NCI-H226 (cell line): Measurements from ENCODE around the gene NT5C.
A peak's percentile ranks its signal among the peaks of the same experiment; 100 is the strongest.

Source experiments
- DNase-seq: peaks from one replicate; pipeline ENCODE4 v3.0.0-alpha.2; 2015

NT5C gene

DNA sequence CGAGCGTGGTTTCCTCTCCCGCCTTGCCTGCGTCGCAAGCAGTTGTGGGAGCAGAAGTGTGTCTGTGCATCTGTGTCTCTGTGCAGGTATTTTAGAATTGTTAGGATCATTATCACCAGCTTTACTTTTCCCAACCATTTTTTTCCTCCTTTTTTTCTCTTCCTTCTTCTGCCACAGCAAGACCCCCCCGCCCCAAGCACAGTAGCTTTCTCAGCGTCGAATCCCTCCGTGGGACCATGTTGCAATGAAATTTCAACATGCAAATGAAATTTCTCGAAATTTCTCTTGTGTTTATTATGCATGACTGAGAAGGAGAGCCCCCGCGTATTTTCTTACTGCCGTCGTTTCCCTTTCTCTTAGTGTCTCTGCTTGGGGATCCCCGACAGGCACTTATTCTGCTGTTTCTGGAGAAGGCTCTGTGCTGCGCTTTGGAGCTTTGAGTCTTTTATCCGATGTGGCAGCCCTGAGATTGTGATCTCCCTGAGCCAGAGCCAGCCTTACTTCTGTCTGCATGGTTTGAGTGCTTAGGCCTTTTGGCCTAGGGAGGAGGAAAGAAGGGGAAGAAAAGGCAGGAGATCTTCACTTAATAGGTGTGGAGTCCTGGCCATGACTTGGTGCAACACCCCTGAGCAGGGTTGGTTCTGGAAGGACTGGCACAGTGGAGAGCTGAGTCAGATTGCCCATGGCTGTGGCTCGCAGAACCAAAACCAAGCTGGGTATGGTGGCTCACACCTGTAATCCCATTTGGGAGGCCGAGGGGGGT lies 16.8 kb downstream of the NT5C start:
- DNase-seq, result no peak

- peak; percentile 40 for DNase-seq
Measured at GRCh38 chr17:75113798-75114551, 17.6 kb downstream of the NT5C start.

DNA sequence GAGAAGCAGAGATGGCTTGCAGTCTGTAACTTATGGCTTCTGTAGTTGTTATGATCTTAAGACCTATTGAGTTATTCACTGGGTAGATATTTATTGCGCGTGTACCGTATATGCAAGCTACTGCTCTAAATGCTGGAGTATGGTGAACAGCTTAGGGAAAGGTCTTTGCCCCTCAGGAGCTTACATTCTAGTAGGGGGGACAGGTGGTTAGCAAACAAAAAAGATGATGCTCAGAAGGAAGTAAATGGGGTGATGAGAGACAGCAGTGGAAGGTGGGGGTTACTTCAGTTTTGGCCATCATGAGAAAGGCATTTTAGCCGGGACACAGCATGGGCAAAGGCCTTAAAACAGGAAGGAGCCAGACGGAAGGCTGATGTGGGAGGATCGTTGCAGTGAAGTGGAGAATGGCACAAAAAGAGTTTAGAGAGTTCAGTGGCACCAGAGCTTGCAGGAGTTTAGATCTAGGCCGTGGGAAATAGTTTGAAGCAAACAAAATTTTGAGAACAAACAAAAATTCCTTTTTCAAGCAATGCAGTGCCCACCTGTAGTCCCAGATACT lies 19.7 kb downstream of the NT5C start:
- DNase-seq, result no peak

DNA sequence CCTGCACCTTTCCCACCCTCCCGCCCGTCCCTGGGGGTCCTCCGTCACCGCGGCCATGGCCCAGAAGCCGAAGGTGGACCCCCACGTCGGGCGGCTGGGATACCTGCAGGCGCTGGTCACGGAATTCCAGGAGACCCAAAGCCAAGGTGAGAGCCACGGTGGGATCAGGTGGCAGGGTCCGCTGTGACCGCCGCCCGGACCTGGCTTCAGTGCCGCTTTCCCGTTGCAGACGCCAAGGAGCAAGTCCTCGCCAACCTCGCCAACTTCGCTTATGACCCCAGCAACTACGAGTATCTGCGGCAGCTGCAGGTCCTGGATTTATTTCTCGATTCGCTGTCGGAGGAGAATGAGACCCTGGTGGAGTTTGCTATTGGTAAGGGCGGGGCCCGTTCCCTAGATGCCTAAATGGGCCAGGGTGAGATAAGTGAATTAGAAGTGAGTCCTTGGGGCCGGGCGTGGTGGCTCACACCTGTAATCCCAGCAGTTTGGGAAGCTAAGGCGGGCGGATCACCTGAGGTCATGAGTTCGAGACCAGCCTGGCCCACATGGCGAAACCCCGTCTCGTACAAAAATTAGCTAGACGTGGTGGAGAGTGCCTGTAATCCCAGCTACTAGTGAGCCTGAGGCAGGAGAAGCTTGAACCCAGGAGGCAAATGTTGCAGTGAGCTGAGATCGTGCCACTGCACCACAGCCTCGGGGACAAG lies 21.2 kb downstream of the NT5C start:
- no peak for DNase-seq

- peak; percentile 70 for DNase-seq
Measured at GRCh38 chr17:75109407-75110233, 21.9 kb downstream of the NT5C start, which contains the start of gene ARMC7. Gene ARMC7, plus strand, starts transcription at chr17:75109969. Its CDS starts 320 bp downstream, at chr17:75110289.

DNA sequence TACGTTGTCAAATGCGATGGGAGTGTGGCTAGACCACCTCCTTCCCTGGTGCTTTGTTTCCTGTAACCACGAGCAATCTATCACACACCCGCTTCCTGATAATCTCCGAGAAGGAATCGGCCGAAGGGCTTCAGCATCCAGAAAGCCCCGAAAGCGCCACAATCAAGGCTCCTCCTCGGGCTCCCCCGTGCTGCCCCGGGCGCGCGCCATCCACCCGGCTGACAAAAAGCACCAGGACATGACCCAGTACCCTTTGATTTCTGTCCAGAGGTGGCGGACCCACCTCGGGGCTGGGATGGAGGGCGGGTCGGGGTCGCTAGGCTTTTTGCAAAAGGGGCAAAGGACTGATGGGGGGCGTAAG lies 22.5 kb downstream of the NT5C start:
- DNase-seq, result no peak

GRCh38 chr17:75108193-75108592 lies 23.3 kb downstream of the NT5C start:
- DNase-seq, result no peak

- DNase-seq, result peak; percentile 51
Measured at GRCh38 chr17:75105126-75106080, 26.1 kb downstream of the NT5C start.

DNA sequence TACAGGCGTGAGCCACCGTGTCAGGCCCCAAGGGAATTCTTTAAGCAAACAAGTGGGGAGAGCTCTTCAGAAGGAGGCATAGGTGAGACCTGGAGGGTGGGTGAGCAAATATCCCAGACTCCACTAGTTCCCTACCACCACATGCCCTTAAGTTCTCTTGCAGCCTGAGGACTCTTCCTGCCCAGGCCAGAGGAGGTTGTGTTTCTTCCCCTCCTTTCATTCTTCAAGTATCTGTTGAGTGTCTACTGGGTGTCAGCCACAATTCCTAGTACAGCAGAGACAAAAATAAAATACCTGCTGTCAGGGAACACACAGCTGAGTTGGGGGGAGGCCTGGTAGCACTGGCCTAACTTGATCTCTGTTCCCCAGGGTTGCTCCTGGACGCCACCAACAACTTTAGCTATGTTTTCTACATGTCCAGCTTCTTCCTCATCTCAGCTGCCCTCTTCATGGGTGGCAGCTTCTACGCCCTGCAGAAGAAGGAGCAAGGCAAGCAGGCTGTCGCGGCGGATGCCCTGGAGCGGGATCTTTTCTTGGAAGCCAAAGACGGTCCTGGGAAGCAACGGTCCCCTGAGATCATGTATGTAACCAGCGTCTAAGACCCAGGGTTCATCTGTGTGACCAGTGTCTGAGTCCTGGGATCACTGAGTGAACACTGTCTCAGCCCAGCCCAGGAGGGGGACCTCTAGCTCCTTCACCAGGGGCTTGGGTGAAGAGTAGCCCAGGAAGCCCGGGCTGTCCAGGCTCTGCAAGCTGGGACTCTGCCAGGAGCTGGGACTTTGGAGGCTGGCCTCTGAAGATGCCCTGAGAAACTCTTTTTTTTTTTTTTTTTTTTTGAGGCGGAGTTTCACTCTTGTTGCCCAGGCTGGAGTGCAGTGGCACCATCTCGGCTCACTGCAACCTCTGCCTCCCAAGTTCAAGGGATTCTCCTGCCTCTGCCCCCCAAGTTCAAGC lies 27.7 kb downstream of the NT5C start:
- DNase-seq, result no peak

- DNase-seq, result no peak
Measured at GRCh38 chr17:75102385-75102821, 29.1 kb downstream of the NT5C start.

DNA sequence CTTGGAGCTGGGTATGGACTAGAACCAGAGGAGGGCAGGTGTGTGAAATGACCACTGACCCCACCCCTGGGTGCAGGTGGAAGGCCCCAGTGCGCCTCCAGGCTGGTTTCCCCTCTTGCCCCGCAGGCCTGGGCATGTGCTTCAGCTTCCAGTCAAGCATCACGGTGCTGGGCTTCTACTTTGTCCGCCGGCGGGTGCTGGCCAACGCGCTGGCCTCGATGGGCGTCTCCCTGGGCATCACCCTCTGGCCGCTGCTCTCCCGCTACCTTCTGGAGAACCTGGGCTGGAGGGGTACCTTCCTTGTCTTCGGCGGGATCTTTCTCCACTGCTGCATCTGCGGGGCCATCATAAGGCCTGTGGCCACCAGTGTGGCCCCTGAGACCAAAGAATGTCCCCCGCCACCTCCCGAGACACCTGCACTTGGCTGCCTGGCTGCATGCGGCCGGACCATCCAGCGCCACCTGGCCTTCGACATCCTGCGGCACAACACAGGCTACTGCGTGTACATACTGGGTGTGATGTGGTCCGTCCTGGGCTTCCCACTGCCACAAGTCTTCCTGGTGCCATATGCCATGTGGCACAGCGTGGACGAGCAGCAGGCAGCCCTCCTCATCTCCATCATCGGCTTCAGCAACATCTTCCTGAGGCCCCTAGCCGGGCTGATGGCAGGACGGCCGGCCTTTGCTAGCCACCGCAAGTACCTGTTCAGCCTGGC lies 31.5 kb downstream of the NT5C start:
- DNase-seq, result no peak

DNA sequence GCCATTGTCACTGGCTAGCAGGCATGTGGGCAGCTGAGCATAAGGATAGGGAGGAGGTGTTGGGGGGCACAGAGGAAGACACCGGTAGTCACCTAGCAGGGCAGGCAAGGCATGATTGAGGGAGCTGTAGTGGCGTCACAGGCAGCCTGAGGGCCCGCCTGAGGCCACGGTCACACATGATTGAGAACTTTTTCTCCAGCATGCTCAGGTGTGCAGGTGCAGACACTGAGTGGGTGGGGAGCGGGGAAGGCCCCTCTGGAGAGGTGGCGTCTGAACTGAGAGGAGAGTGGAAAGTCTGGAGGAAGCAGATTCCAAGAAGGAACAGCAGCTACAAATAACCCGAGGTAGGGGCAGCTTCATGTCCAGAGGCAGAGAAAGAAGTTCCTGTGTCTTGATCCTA lies 32.7 kb downstream of the NT5C start:
- DNase-seq, result no peak

GRCh38 chr17:75097865-75098264 lies 33.7 kb downstream of the NT5C start:
- DNase-seq, result no peak

GRCh38 chr17:75096082-75096625 lies 35.4 kb downstream of the NT5C start:
- DNase-seq, result peak; percentile 92

GRCh38 chr17:75094871-75095399 lies 36.6 kb downstream of the NT5C start:
- no peak for DNase-seq

DNA sequence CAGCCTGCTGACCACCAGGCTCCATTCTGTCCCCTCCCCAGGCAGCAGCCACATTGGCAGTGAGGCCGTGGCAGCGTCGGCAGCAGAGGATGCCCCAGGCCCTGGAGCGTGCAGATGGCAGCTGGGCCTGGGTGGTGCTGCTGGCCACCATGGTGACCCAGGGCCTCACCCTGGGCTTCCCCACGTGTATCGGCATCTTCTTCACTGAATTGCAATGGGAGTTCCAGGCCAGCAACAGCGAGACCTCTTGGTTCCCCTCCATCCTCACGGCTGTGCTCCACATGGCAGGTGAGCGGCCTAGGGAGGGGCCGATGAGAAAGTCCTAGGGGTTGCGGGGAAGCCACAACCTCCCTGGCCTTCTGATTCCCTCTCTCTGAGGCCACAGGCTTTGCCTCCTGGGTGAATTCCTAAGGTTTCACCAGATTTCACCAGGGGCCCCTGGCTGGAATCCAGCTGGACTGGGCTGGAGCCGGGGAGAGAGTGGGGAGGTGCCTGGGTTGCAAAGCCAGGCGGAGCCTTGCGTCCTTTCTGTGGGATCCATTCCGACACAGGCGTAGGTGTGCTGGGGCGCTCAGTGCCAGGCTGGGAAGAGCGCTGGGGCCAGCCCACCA lies 37.9 kb downstream of the NT5C start:
- peak; percentile 89 for DNase-seq

DNA sequence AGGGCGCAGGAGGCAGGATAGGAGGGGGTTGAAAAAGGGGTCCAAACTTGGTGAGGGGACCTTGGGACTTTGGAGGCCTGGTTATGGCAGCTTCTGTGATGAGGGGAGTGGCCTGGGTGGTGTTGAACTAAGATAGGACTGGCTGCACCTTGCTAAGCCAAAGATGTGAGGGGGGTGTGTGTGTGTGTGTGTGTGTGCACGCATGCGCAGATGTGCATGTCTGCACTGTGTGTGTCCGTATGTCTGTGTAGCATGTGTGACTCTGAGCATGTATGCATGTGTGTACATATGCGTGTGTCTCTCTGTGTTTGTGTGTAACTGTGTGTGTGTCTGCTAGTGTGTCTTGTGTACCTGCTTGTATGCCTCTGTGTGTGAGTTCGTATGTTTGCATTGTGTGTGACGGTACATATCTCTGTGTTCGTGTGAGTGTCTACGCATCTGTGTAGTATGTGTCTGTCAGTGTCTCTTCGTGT lies 39.7 kb downstream of the NT5C start:
- no peak for DNase-seq
